GM12892 (cell line): ENCODE results near the gene AKAP12.

ENCODE experiments used
- DNase-seq: peaks from one replicate; pipeline ENCODE4 v3.0.0; 2011; ENCODE audit not compliant: insufficient read length
- FAIRE-seq: peaks from 2 replicates; lab custom pipeline; 2011; peaks lifted over from hg19 to GRCh38; lab: Jason Lieb, UNC
- POLR2A ChIP-seq: IDR thresholded peaks from 2 replicates; pipeline ENCODE4 v1.6.1; 2011; ENCODE audit warnings: low read depth, low read length, control low read depth
- POLR2AphosphoS5 ChIP-seq: IDR thresholded peaks from 2 replicates; pipeline ENCODE4 v1.6.1; 2011; ENCODE audit warnings: low read depth, low read length, control low read depth
- TAF1 ChIP-seq: IDR thresholded peaks from 2 replicates; pipeline ENCODE4 v1.6.1; 2011; ENCODE audit warnings: low read depth, mild to moderate bottlenecking, control low read depth, low read length, borderline replicate concordance

Gene AKAP12

GRCh38 chr6:151269321-151269995, 29.7 kb downstream of the AKAP12 start:
- TF ChIP-seq TAF1, result no peak
- FAIRE-seq (no peak), DNase-seq (no peak)

DNA sequence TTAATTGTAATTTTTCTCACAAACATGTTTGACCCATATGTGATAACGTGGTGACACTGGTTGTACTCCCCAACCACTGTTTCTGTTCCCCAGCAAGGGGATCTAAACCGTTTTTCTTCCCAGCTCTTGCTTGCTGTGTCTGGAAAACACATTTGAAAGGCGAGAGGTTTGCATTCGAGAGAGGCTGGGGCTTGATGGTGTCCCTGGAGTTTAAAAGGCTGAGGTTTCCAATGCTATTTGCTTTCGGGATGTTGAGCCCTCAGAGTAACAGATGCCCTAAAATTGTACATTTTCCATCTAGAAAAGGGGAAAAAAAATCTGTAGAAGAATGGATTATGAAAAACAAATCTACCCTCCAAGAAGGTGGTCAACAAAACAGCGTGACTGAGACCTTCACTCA, 35.4 kb downstream of the AKAP12 start:
- TF ChIP-seq TAF1 (no peak), POLR2A (no peak), POLR2AphosphoS5 (no peak)
- FAIRE-seq, result no peak
- no peak for DNase-seq

DNA sequence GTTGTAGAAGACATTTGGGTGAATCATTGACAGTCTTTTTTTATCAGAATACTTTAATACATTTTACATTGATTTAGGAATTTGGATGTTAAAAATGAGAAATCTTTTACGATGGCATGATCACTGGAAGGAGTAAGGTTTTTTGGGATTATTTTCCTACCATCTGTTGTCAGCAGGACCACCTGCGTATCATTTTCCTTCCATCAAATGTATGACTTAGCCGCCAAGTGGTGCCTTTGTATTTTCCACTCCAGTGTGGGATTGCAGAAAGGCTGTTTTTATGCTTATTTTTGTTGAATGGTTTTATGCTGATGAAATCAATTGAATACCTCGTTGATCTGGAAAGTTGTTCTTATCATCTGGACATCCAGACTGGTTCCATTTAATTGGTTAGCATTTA, 35.8 kb downstream of the AKAP12 start:
- FAIRE-seq, result no peak
- no peak for TF ChIP-seq TAF1
- TF ChIP-seq POLR2AphosphoS5, result no peak
- no peak for TF ChIP-seq POLR2A

GRCh38 chr6:151276112-151276740, 36.5 kb downstream of the AKAP12 start:
- FAIRE-seq (no peak), DNase-seq (no peak)
- TF ChIP-seq TAF1, result no peak
- TF ChIP-seq POLR2AphosphoS5, result no peak
- no peak for TF ChIP-seq POLR2A

More for the DNA sequence above, 35.8 kb downstream of the AKAP12 start:
- no peak for DNase-seq

- TF ChIP-seq TAF1 (no peak), POLR2A (no peak), POLR2AphosphoS5 (no peak)
- DNase-seq (no peak), FAIRE-seq (no peak)
Measured at GRCh38 chr6:151279891-151280290, 40.1 kb downstream of the AKAP12 start.

GRCh38 chr6:151280859-151281258, 41.1 kb downstream of the AKAP12 start:
- TF ChIP-seq POLR2AphosphoS5 (no peak), POLR2A (no peak), TAF1 (no peak)
- DNase-seq (no peak), FAIRE-seq (no peak)

DNA sequence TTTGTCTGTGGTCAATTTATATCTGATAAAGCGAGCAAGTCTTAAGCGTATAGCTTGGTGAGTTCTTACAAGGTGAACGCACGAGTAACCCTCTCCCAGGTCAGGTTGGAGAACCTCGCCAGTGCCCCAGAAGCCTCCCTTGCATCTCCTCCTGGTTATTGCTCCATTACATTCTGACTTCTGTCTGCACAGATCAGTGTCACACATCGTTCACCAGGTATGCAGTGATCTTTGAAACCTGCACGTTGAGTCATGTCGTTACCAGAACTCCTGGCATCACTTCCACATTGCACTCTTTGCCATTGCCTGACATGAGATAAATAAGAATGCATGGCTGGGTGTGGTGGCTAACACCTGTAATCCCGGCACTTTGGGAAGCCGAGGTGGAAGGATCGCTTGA, 44.2 kb downstream of the AKAP12 start:
- FAIRE-seq (peak; percentile 57), DNase-seq (no peak)
- TF ChIP-seq POLR2A, result no peak
- no peak for TF ChIP-seq TAF1
- TF ChIP-seq POLR2AphosphoS5, result no peak

DNA sequence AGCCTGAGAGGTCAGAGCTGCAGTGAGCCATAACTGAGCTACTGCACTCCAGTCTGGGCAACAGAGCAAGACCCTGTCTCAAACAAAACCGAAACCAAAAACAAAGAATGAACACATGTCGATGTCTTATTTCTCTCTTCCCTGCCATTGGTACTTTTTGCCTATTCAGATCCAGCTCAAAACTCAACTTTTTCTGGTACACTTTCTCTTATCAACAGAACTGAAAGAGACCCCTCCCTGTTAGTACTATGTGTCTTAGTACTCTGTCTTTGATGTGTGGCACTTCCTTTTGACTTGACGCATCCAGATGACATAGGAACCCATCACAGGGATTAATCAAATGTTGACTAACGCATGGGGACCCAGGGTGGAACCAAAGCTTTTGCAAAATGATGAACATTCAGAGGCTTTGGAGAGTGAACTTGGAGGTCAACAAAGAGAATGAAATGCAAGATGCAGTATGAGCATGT, 44.8 kb downstream of the AKAP12 start:
- no peak for DNase-seq
- TF ChIP-seq POLR2AphosphoS5 (no peak), POLR2A (no peak), TAF1 (no peak)
- peak; percentile 40 for FAIRE-seq

- TF ChIP-seq POLR2A (no peak), POLR2AphosphoS5 (no peak), TAF1 (no peak)
- no peak for FAIRE-seq
- no peak for DNase-seq
Measured at GRCh38 chr6:151285122-151285521, 45.4 kb downstream of the AKAP12 start.

DNA sequence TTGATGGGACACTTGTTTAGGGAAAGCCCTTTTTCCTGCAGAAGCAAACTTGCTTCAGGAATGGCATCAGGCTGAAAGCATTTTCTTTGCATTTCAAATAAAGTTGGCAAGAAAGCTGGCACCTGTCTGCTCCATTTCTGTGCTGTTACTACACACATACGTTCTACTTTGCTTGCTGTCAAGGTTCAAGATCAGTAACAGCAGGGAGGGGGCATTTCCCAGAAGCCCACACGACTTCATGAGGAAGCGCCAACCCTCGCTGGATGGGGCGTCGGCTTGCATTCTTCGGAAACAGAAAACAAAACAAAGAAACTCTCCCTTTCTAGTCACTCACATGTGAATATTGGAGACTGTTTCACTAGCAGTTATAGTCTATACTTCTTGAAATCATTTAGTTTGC, 46.4 kb downstream of the AKAP12 start:
- TF ChIP-seq POLR2AphosphoS5 (no peak), TAF1 (no peak), POLR2A (no peak)
- FAIRE-seq (no peak), DNase-seq (no peak)

DNA sequence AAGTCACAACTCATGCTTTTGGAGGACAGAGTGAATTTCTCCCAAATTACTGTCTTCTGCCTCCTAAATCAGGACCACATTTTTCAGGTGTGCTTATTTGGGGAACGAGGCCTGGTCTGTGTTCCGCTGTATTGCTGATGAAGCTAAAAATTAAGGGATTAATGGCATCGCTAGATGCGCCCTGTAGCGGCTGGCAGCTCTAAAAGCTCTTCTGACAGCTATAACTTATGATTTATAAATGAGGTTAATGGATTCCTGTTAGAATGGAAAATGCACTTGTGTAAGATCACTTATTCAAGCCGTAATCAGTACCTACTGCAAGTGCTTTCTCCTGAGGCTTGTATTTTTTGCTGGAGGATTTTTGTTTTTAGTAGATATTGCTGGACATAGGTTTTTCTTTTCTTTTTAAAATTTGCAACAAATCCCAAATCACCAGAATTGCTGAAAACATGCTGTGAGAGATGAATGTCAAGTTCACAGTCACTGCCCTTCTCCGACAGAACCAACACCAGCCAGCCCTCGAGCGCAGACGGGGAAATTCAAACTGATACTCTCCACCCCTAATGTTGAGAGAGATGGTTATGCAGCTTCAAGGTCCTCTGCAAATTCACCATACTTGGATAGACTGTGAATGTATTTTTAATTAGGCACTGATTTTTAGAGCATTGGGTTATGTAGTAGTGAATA, 49.1 kb downstream of the AKAP12 start:
- DNase-seq (no peak), FAIRE-seq (no peak)
- TF ChIP-seq POLR2AphosphoS5, result no peak
- no peak for TF ChIP-seq POLR2A
- TF ChIP-seq TAF1, result no peak

DNA sequence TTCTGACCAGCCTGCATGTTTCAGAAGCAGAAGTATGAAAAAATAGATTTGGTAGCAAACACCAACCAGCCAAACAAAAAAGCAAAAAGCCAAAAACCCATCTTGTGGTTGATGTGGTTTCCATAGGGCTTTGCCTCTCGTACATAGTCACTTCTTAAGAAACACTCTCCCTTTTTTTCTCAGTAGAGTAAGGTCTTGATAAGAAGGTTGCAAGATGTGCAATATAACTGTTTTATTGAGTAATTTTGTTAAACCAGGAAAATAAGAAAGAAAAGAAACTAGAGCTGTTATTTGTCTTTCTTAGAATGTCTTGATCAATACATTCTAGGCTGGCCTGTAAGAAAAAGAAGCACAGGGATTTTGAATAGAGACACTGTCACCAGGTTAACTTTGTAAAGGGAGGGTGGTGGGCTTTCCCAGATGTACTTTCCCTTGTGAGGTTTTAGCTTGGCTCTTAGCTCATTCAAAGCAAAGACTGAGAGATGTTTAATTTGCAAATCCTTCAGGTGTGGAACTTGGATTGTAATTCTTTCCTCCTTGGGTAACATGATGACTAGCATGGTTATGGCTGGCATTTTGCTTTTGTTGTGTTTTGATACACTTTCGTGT, 49.7 kb downstream of the AKAP12 start:
- no peak for FAIRE-seq
- no peak for TF ChIP-seq POLR2A
- no peak for TF ChIP-seq POLR2AphosphoS5
- no peak for TF ChIP-seq TAF1
- DNase-seq, result no peak
